Measurements from ENCODE around the gene NFS1.

DNA sequence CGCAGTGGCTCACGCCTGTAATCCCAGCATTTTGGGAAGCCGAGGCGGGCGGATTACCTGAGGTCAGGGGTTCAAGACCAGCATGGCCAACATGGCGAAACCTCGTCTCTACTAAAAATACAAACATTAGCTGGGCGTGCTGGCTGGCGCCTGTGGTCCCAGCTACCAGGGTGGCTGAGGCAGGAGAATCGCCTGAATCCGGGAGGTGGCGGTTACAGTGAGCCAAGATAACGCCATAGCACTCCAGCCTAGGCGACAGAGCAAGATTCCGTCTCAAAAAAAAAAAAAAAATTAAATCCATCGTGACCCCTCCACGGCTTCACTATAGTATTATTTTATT, 33.2 kb downstream of the NFS1 start:
- TF ChIP-seq, protein P1, sequence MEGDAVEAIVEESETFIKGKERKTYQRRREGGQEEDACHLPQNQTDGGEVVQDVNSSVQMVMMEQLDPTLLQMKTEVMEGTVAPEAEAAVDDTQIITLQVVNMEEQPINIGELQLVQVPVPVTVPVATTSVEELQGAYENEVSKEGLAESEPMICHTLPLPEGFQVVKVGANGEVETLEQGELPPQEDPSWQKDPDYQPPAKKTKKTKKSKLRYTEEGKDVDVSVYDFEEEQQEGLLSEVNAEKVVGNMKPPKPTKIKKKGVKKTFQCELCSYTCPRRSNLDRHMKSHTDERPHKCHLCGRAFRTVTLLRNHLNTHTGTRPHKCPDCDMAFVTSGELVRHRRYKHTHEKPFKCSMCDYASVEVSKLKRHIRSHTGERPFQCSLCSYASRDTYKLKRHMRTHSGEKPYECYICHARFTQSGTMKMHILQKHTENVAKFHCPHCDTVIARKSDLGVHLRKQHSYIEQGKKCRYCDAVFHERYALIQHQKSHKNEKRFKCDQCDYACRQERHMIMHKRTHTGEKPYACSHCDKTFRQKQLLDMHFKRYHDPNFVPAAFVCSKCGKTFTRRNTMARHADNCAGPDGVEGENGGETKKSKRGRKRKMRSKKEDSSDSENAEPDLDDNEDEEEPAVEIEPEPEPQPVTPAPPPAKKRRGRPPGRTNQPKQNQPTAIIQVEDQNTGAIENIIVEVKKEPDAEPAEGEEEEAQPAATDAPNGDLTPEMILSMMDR (IDR thresholded peaks at IDR 0.05), result no peak
- TF ChIP-seq POLR2AphosphoS5 (IDR thresholded peaks at IDR 0.05), result no peak
